ENCODE measurements around the gene ZNF641.
A peak's percentile ranks its signal among the peaks of the same experiment; 100 is the strongest.

DNA sequence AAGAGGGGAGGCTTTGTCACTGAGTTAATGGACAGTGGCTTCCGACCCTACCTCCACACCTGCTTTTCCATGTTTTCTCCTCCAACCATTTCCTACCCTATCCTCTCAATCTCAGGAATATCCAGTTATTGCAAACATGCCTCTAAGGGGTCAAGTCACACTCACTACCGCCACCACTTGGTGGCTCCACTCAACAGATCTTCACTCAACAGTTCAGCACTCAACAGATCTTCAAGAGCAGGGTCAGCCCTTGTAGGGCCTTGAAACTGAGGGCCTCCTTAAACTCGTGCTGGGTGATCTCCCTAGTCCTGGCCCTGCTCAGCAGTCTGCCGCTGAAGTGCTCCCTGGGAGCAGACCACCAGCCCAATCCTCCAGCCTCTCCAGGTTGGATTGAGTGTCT lies 14.2 kb downstream of the ZNF641 start:
- TF ChIP-seq, protein P1, sequence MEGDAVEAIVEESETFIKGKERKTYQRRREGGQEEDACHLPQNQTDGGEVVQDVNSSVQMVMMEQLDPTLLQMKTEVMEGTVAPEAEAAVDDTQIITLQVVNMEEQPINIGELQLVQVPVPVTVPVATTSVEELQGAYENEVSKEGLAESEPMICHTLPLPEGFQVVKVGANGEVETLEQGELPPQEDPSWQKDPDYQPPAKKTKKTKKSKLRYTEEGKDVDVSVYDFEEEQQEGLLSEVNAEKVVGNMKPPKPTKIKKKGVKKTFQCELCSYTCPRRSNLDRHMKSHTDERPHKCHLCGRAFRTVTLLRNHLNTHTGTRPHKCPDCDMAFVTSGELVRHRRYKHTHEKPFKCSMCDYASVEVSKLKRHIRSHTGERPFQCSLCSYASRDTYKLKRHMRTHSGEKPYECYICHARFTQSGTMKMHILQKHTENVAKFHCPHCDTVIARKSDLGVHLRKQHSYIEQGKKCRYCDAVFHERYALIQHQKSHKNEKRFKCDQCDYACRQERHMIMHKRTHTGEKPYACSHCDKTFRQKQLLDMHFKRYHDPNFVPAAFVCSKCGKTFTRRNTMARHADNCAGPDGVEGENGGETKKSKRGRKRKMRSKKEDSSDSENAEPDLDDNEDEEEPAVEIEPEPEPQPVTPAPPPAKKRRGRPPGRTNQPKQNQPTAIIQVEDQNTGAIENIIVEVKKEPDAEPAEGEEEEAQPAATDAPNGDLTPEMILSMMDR (conservative IDR thresholded peaks at IDR 0.05; ENCODE audit: low read length), result peak; percentile 63
- TF ChIP-seq EZH2phosphoT487 (IDR thresholded peaks at IDR 0.05; ENCODE audit: borderline replicate concordance), result no peak
